ENCODE measurements around the gene ANKZF1.

Gene ANKZF1

DNA sequence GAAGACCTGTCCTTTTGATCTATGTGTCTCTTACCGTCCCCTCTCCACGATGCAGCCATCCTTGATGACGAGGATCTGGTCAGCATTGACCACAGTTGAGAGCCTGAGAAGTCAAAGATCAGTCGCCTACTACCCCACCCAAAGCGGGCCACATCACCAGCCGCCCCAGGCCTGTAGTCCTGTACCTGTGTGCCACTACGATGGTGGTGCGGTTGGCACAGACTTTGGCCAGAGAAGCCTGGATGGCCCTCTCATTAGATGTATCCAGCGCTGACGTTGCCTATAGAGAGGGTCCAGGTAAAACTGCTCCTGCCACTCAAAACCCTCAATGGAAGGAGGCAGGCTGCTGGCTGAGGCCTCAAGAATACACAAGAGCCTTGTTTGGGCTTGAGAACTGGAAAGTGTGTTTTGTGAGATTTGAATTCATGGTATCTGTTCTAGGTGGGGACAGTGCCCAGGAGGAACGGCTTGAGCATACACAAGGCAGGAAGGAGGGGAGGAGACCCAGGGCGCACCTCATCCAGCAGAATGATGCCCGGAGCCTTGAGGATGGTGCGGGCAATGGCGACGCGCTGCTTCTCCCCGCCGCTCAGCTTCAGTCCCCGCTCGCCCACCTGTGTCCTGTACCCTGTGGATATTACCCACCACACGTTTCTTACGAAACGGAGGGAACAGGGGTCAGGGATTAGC is 19.3 kb upstream of the ANKZF1 start:
- Histone ChIP-seq H3K9me3 (no peaks in the 10 kb centered on the region), H3K4me1 (ENCODE audit: control insufficient read depth in 1 of 2, insufficient read depth in 1 of 2, low read depth in 1 of 2, low read length in 1 of 2) (peaks cover 54 to 64% of the 10 kb centered on the region in 2 experiments), H3K27me3 (peaks cover under 1% of the 10 kb centered on the region), H3K36me3 (peaks cover 50% of the 10 kb centered on the region), H3K27ac (peak overlapping the region; percentile 45), H3K4me3 (ENCODE audit: low read depth in 1 of 2, low read length in 1 of 2) (no peak overlapping the region)
- TF ChIP-seq, protein P1, sequence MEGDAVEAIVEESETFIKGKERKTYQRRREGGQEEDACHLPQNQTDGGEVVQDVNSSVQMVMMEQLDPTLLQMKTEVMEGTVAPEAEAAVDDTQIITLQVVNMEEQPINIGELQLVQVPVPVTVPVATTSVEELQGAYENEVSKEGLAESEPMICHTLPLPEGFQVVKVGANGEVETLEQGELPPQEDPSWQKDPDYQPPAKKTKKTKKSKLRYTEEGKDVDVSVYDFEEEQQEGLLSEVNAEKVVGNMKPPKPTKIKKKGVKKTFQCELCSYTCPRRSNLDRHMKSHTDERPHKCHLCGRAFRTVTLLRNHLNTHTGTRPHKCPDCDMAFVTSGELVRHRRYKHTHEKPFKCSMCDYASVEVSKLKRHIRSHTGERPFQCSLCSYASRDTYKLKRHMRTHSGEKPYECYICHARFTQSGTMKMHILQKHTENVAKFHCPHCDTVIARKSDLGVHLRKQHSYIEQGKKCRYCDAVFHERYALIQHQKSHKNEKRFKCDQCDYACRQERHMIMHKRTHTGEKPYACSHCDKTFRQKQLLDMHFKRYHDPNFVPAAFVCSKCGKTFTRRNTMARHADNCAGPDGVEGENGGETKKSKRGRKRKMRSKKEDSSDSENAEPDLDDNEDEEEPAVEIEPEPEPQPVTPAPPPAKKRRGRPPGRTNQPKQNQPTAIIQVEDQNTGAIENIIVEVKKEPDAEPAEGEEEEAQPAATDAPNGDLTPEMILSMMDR (IDR thresholded peaks at IDR 0.05) = no peak

DNA sequence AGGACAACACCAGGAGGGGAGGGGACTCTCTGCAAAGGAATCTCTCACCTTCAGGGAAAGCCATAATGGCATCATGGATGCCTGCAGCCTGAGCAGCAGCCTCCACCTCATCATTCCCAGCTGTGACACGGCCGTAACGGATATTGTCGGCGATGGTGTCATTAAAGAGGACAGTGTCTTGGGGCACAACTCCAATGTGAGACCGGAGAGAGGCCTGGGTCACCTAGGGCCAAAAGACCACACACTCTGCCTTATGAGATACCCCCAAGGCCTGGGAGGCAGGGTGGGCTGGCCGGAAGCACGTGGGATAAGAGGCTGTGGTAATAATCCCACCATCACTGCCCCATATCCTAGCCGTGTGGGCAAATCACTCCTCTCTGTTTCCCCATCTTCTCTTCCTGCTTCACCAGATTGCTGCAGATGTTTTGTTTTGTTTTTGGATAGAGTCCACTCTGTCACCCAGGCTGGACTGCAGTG is 18.7 kb upstream of the ANKZF1 start:
- no peaks in the 10 kb centered on the region for H3K9me3 ChIP-seq
- TF ChIP-seq, protein P1 (IDR thresholded peaks at IDR 0.05) = no peak
- peaks cover 50% of the 10 kb centered on the region for H3K36me3 ChIP-seq
- peak overlapping the region; percentile 13 for H3K27ac ChIP-seq
- H3K4me3 ChIP-seq (ENCODE audit: low read depth in 1 of 2, low read length in 1 of 2) = no peak overlapping the region
- peaks cover 6% of the 10 kb centered on the region for H3K27me3 ChIP-seq
- H3K4me1 ChIP-seq (ENCODE audit: control insufficient read depth in 1 of 2, insufficient read depth in 1 of 2, low read depth in 1 of 2, low read length in 1 of 2) = peaks cover 51 to 61% of the 10 kb centered on the region in 2 experiments

DNA sequence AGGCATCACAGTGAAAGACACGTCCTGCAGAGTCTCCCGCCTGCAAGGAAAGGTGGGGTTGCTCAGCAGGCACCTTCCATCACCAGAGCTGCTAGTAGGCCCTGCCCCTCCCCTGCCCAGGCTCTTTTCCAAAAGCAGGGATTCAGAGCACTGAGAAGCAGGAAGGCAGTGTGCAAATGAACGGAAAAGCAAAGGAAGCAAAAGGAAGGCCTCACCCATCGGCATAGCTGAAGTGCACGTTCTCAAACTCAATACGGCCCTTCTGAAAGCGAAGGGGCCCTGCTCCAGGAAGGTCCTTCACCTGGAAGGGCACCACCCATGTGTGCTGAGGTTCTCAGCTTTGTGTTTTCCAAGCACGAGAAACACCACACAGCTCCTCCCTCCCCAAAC is 16.6 kb upstream of the ANKZF1 start:
- TF ChIP-seq, protein P1 (IDR thresholded peaks at IDR 0.05) = no peak
- H3K27ac ChIP-seq = no peak overlapping the region
- no peak overlapping the region for H3K4me3 ChIP-seq (ENCODE audit: low read depth in 1 of 2, low read length in 1 of 2)
- peaks cover 15% of the 10 kb centered on the region for H3K27me3 ChIP-seq
- peaks cover 45% of the 10 kb centered on the region for H3K36me3 ChIP-seq
- peaks cover 45 to 54% of the 10 kb centered on the region in 2 experiments for H3K4me1 ChIP-seq (ENCODE audit: control insufficient read depth in 1 of 2, insufficient read depth in 1 of 2, low read depth in 1 of 2, low read length in 1 of 2)
- H3K9me3 ChIP-seq = no peaks in the 10 kb centered on the region

DNA sequence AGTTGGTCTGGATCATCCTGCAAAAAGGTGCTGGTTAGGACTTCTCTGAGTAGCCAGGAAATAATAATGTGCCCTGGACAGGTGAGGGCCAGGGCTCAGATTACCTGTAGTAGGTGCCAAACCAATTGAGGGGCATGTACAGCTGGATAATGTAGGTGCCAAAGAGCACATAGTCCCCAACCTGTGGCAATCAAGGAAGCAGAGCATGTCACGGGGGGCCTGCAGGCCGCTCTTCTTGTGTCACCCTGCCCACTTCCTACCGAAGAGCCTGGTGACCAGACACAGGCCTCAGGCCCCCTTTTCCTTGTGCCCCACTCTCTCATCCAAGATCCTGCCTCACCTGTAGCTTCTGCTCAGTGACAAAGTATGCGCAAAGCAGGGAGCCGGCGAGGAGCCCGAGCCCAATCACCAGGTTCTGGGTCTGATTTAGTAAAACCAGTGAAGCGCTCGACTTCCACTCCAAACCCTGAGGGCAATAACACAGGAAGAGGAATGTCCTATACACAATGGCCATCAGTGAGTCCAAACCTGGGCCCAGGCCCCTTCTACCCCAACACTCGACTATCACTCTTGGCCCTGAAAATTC is 16.0 kb upstream of the ANKZF1 start:
- peaks cover 45 to 54% of the 10 kb centered on the region in 2 experiments for H3K4me1 ChIP-seq (ENCODE audit: control insufficient read depth in 1 of 2, insufficient read depth in 1 of 2, low read depth in 1 of 2, low read length in 1 of 2)
- H3K9me3 ChIP-seq = no peaks in the 10 kb centered on the region
- H3K36me3 ChIP-seq = peaks cover 39% of the 10 kb centered on the region
- peaks cover 15% of the 10 kb centered on the region for H3K27me3 ChIP-seq
- TF ChIP-seq, protein P1 (IDR thresholded peaks at IDR 0.05) = no peak
- H3K4me3 ChIP-seq (ENCODE audit: low read depth in 1 of 2, low read length in 1 of 2) = no peak overlapping the region
- H3K27ac ChIP-seq = no peak overlapping the region

DNA sequence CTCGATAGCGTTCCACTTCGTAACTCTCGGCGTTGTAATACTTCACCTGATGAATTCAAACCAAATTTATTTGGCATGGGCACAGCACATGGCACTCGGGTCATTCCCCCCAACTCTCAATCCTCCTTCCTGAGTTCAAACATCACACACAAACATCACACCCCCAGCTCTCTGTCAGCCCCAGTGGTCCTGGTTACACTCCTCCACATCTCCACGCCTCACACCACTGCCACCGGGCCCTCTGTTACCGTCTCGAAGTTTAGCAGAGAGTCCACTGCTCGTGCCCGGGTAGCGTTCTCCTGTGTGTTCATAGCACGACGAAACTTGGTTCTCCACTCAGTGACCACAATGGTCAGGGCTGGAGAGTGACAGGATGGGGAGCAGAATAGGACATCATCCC is 15.5 kb upstream of the ANKZF1 start:
- H3K4me3 ChIP-seq (ENCODE audit: low read depth in 1 of 2, low read length in 1 of 2) = no peak overlapping the region
- TF ChIP-seq, protein P1 (IDR thresholded peaks at IDR 0.05) = no peak
- H3K4me1 ChIP-seq (ENCODE audit: control insufficient read depth in 1 of 2, insufficient read depth in 1 of 2, low read depth in 1 of 2, low read length in 1 of 2) = peaks cover 45 to 54% of the 10 kb centered on the region in 2 experiments
- peaks cover 38% of the 10 kb centered on the region for H3K36me3 ChIP-seq
- H3K9me3 ChIP-seq = no peaks in the 10 kb centered on the region
- peaks cover 15% of the 10 kb centered on the region for H3K27me3 ChIP-seq
- no peak overlapping the region for H3K27ac ChIP-seq

All from neutrophil (primary cell).